Activated T-helper 1 cell treated with Interleukin-2 at 50 U/mL for 16 hours (primary cell): ENCODE results near the gene IQCK.
"Not testable (repeated sequence)": the region's sequence is repeated elsewhere in the genome, so short reads cannot be mapped to it uniquely, and the experiment has no call there.

Experiments
- DNase-seq: peaks from one replicate; pipeline ENCODE4 v3.0.0-alpha.2; 2020; ENCODE audit warnings: low read depth

Gene IQCK

GRCh38 chr16:19757762-19758595 is 39.9 kb downstream of the IQCK start:
- DNase-seq, result no peak

GRCh38 chr16:19760356-19761060 is 42.4 kb downstream of the IQCK start:
- no peak for DNase-seq

GRCh38 chr16:19765860-19766553 is 47.9 kb downstream of the IQCK start:
- no peak for DNase-seq

- DNase-seq, result no peak
Measured at GRCh38 chr16:19766554-19766884, 48.4 kb downstream of the IQCK start.

- DNase-seq, result no peak
Measured at GRCh38 chr16:19766988-19767387, 48.9 kb downstream of the IQCK start.

GRCh38 chr16:19767497-19767896 is 49.4 kb downstream of the IQCK start:
- DNase-seq, result no peak

GRCh38 chr16:19769239-19769638 is 51.2 kb downstream of the IQCK start:
- no peak for DNase-seq

GRCh38 chr16:19771040-19771439 is 53.0 kb downstream of the IQCK start:
- no peak for DNase-seq

GRCh38 chr16:19771796-19772195 is 53.7 kb downstream of the IQCK start:
- DNase-seq, result no peak

- DNase-seq, result no peak
Measured at GRCh38 chr16:19774024-19774423, 56.0 kb downstream of the IQCK start.

GRCh38 chr16:19776147-19776546 is 58.1 kb downstream of the IQCK start:
- DNase-seq, result no peak

GRCh38 chr16:19776565-19776964 is 58.5 kb downstream of the IQCK start:
- no peak for DNase-seq

GRCh38 chr16:19780321-19780720 is 62.2 kb downstream of the IQCK start:
- no peak for DNase-seq

- no peak for DNase-seq
Measured at GRCh38 chr16:19781226-19781625, 63.2 kb downstream of the IQCK start.

GRCh38 chr16:19783363-19784182 is 65.5 kb downstream of the IQCK start:
- no peak for DNase-seq

- no peak for DNase-seq
Measured at GRCh38 chr16:19784183-19784736, 66.2 kb downstream of the IQCK start.

- no peak for DNase-seq
Measured at GRCh38 chr16:19785081-19785480, 67.0 kb downstream of the IQCK start.

GRCh38 chr16:19785512-19786130 is 67.5 kb downstream of the IQCK start:
- DNase-seq, result no peak

- DNase-seq, result not testable (repeated sequence)
Measured at GRCh38 chr16:19801369-19801768, 83.3 kb downstream of the IQCK start.

- not testable (repeated sequence) for DNase-seq
Measured at GRCh38 chr16:19801824-19802223, 83.8 kb downstream of the IQCK start.

GRCh38 chr16:19802612-19803011 is 84.5 kb downstream of the IQCK start:
- DNase-seq, result no peak
